ENCODE results near the gene RNF166.
A peak's percentile ranks its signal among the peaks of the same experiment; 100 is the strongest.

Gene RNF166

DNA sequence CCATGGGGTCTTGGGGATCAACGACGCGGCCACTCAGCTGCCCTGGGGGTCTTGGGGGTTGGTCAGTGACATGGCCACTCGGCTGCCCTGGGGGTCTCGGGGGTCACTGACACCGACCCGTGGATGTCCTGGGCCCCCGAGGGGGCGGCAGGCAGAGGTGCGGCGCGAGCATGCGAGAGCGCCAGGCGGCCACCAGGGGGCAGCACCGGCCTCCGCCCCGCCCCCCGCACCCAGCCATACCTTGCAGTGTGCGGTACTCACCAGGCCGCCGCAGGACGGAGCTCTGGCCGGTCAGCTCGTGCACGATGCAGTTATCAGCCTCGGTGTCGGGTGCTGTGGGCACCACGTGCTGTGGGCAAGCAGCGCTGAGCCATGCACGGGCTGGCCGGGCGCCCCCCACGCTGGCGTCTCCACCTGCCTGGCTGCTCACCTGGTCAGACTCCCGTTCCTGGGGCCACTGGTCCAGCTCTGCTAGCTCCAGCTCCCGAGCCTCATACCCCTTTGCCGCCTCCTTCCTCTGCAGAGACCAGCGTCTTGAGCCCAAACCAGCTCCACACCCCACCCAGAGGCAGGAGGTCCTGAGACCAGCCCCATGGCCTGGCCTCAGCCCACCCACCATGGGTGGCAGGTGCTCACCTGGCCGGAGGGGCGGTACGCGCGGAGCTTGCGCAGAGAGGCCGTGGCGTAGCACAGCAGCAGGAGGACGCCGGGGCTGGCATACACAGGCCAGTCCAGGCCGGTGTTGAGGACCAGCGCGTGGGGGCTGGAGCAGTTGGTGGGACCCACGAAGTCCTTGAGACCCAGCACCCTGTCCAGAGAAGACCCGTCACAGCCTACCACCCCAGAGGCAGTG is 31.3 kb upstream of the RNF166 start:
- Histone ChIP-seq H3K9me3 (ENCODE audit: control insufficient read depth, low read length) (no peaks in the 10 kb centered on the region), H3K27me3 (replicated peaks; ENCODE audit: control insufficient read depth, insufficient read depth, low read length) (no peaks in the 10 kb centered on the region), H3K36me3 (ENCODE audit: control insufficient read depth, insufficient read depth, low read length, severe bottlenecking) (peaks cover 93% of the 10 kb centered on the region), H3K9ac (ENCODE audit: low read length) (no peak overlapping the region), H3K4me1 (ENCODE audit: control insufficient read depth, insufficient read depth, low read length) (no peaks in the 10 kb centered on the region), H3K4me3 (ENCODE audit: low read length) (no peak overlapping the region)
- DNase-seq (ENCODE audit: low read depth): peak; percentile 77

DNA sequence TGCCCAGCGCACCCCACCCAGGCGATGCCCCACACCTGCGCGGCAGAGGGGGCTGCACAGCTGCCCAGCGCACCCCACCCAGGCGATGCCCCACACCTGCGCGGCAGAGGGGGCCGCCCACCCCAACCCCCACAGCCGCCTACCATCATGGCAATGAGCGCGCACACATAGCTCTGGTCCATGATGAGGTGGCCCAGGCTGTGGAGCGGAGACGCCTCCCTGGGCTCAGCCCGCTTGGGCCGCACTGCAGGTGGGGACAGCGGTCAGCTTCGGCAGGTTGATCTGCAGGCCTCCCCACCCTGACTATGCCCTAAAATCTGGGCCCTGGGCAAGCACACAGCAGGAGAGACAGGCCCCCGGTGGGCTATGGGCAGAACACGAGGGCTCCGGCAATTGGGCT is 30.3 kb upstream of the RNF166 start:
- H3K36me3 ChIP-seq (ENCODE audit: control insufficient read depth, insufficient read depth, low read length, severe bottlenecking): peaks cover 93% of the 10 kb centered on the region
- H3K4me3 ChIP-seq (ENCODE audit: low read length): no peak overlapping the region
- no peaks in the 10 kb centered on the region for H3K4me1 ChIP-seq (ENCODE audit: control insufficient read depth, insufficient read depth, low read length)
- H3K9ac ChIP-seq (ENCODE audit: low read length): no peak overlapping the region
- H3K9me3 ChIP-seq (ENCODE audit: control insufficient read depth, low read length): no peaks in the 10 kb centered on the region
- no peak for DNase-seq (ENCODE audit: low read depth)
- no peaks in the 10 kb centered on the region for H3K27me3 ChIP-seq (replicated peaks; ENCODE audit: control insufficient read depth, insufficient read depth, low read length)

- Histone ChIP-seq H3K4me3 (ENCODE audit: low read length) (no peak overlapping the region), H3K27me3 (replicated peaks; ENCODE audit: control insufficient read depth, insufficient read depth, low read length) (no peaks in the 10 kb centered on the region), H3K4me1 (ENCODE audit: control insufficient read depth, insufficient read depth, low read length) (no peaks in the 10 kb centered on the region), H3K36me3 (ENCODE audit: control insufficient read depth, insufficient read depth, low read length, severe bottlenecking) (peaks cover 93% of the 10 kb centered on the region), H3K9ac (ENCODE audit: low read length) (no peak overlapping the region), H3K9me3 (ENCODE audit: control insufficient read depth, low read length) (no peaks in the 10 kb centered on the region)
- no peak for DNase-seq (ENCODE audit: low read depth)
Measured at GRCh38 chr16:88736088-88736487, 29.9 kb upstream of the RNF166 start.

DNA sequence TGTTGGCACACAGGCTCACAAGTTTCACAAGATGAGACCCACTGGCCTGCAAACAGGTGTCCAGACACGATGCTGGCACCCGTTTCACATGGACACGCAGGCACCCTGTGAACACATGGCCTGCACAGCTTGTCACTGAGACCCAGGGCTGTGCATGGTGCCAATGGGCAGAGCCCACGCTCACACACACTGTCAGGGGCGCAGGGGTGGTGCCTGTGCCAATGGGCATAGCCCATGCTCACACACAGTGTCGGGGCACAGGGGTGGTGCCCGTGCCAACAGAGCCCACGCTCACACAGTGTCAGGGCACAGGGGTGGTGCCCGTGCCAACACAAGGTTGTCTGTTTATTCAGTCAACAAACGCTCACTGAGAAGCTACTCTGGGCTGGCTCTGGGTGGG is 29.4 kb upstream of the RNF166 start:
- peaks cover 93% of the 10 kb centered on the region for H3K36me3 ChIP-seq (ENCODE audit: control insufficient read depth, insufficient read depth, low read length, severe bottlenecking)
- no peaks in the 10 kb centered on the region for H3K27me3 ChIP-seq (replicated peaks; ENCODE audit: control insufficient read depth, insufficient read depth, low read length)
- no peaks in the 10 kb centered on the region for H3K4me1 ChIP-seq (ENCODE audit: control insufficient read depth, insufficient read depth, low read length)
- no peak overlapping the region for H3K9ac ChIP-seq (ENCODE audit: low read length)
- no peak for DNase-seq (ENCODE audit: low read depth)
- no peaks in the 10 kb centered on the region for H3K9me3 ChIP-seq (ENCODE audit: control insufficient read depth, low read length)
- H3K4me3 ChIP-seq (ENCODE audit: low read length): no peak overlapping the region

DNA sequence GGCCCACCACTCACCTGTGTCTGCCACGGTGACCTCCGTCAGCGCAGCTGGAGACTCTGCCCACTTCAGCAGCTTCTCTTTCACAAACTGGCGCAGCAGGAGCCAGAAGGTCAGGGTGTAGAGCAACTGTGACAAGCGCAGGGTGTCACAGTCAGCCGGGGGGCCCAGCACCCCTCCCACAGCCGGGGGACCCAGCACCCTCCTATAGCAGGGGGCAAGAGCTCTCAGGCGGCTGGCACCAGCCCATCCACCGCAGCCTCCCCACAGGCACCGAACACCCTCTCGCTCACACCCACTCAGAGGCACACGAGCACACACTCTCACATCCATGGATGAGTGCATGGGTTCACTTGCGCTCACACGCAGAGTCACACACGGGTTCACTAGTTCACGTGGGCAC is 28.9 kb upstream of the RNF166 start:
- Histone ChIP-seq H3K9me3 (ENCODE audit: control insufficient read depth, low read length) (no peaks in the 10 kb centered on the region), H3K36me3 (ENCODE audit: control insufficient read depth, insufficient read depth, low read length, severe bottlenecking) (peaks cover 91% of the 10 kb centered on the region), H3K27me3 (replicated peaks; ENCODE audit: control insufficient read depth, insufficient read depth, low read length) (no peaks in the 10 kb centered on the region), H3K4me1 (ENCODE audit: control insufficient read depth, insufficient read depth, low read length) (no peaks in the 10 kb centered on the region), H3K4me3 (ENCODE audit: low read length) (no peak overlapping the region), H3K9ac (ENCODE audit: low read length) (no peak overlapping the region)
- DNase-seq (ENCODE audit: low read depth): no peak

DNA sequence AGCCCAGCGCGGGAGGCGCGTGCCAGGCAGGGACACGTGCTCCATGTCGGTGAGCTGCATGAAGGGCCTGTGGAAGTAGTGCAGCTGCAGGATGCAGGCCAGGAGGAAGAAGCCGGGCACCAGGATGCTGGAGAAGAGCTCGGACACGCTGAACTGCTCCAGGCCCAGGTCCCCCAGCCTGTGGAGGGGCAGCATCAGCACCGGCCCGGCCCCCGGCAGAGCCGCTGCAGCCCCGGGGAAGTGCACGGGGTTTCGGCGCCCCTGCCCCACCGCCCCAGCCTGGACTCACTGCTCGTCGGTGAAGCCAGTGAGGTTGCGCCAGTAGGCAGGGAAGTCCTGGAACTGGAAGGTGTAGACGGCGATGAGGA is 28.1 kb upstream of the RNF166 start:
- Histone ChIP-seq H3K9ac (ENCODE audit: low read length) (no peak overlapping the region), H3K4me3 (ENCODE audit: low read length) (no peak overlapping the region), H3K27me3 (replicated peaks; ENCODE audit: control insufficient read depth, insufficient read depth, low read length) (no peaks in the 10 kb centered on the region), H3K36me3 (ENCODE audit: control insufficient read depth, insufficient read depth, low read length, severe bottlenecking) (peaks cover 88% of the 10 kb centered on the region), H3K9me3 (ENCODE audit: control insufficient read depth, low read length) (no peaks in the 10 kb centered on the region), H3K4me1 (ENCODE audit: control insufficient read depth, insufficient read depth, low read length) (no peaks in the 10 kb centered on the region)
- DNase-seq (ENCODE audit: low read depth): no peak

DNA sequence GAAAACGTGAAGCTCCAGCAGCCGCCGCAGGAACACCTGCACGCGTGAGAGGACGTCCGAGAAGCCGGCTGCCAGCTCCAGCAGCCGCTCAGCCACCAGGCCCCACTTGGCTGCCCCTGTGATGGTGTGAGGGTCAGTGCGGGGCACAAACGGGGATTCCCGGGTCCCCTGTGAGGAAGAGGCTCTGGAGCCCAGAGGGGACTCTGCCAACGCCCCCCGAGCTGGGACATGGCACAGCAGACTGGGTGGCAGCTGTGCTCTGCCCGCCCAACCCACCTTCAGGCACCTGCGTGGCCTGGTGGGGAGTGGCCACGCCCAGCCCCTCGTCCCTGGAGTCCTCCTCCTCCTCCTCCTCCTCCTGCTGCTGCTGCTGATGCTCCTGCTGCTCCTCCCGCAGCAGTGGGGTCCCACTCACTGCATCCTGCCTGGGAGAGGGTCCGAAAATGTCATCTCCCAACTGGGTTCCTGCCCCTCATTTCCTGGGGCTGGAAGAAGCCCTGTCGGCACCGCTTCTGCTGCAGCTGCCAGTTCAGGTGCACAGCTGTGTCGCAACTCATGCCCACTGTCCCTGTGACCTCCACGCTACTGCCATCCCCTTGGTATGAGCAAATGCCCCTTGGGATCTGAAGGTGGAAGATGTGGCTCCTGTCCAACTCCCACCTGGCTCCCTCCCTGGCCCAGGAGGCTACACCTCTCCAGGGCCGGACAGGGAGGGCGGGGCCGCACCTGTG is 27.6 kb upstream of the RNF166 start:
- H3K36me3 ChIP-seq (ENCODE audit: control insufficient read depth, insufficient read depth, low read length, severe bottlenecking): peaks cover 84% of the 10 kb centered on the region
- H3K27me3 ChIP-seq (replicated peaks; ENCODE audit: control insufficient read depth, insufficient read depth, low read length): no peaks in the 10 kb centered on the region
- H3K4me3 ChIP-seq (ENCODE audit: low read length): no peak overlapping the region
- no peak for DNase-seq (ENCODE audit: low read depth)
- no peaks in the 10 kb centered on the region for H3K9me3 ChIP-seq (ENCODE audit: control insufficient read depth, low read length)
- no peak overlapping the region for H3K9ac ChIP-seq (ENCODE audit: low read length)
- no peaks in the 10 kb centered on the region for H3K4me1 ChIP-seq (ENCODE audit: control insufficient read depth, insufficient read depth, low read length)

DNA sequence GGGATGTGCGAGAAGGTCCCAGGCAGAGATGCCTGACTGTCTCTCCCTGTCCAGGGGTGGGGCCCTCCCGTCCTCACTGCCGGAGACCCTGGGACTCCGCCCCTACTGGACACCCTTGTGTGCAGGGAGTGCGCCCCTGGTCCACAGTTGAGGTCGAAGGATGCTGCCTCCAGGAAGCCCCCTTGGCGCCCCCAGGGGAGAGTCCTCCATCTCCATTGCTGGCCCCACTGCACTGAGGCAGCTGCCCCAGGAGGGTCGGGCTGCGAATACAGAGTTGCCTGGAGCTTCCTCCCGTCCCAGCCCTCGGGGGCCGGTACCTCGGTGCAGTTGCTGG is 26.7 kb upstream of the RNF166 start:
- Histone ChIP-seq H3K36me3 (ENCODE audit: control insufficient read depth, insufficient read depth, low read length, severe bottlenecking) (peaks cover 77% of the 10 kb centered on the region), H3K9ac (ENCODE audit: low read length) (no peak overlapping the region), H3K4me1 (ENCODE audit: control insufficient read depth, insufficient read depth, low read length) (no peaks in the 10 kb centered on the region), H3K4me3 (ENCODE audit: low read length) (no peak overlapping the region), H3K9me3 (ENCODE audit: control insufficient read depth, low read length) (no peaks in the 10 kb centered on the region), H3K27me3 (replicated peaks; ENCODE audit: control insufficient read depth, insufficient read depth, low read length) (no peaks in the 10 kb centered on the region)
- no peak for DNase-seq (ENCODE audit: low read depth)

- Histone ChIP-seq H3K4me1 (ENCODE audit: control insufficient read depth, insufficient read depth, low read length) (no peaks in the 10 kb centered on the region), H3K36me3 (ENCODE audit: control insufficient read depth, insufficient read depth, low read length, severe bottlenecking) (peaks cover 77% of the 10 kb centered on the region), H3K27me3 (replicated peaks; ENCODE audit: control insufficient read depth, insufficient read depth, low read length) (no peaks in the 10 kb centered on the region), H3K9me3 (ENCODE audit: control insufficient read depth, low read length) (no peaks in the 10 kb centered on the region), H3K9ac (ENCODE audit: low read length) (no peak overlapping the region), H3K4me3 (ENCODE audit: low read length) (no peak overlapping the region)
- no peak for DNase-seq (ENCODE audit: low read depth)
Measured at GRCh38 chr16:88732172-88732960, 26.2 kb upstream of the RNF166 start.

DNA sequence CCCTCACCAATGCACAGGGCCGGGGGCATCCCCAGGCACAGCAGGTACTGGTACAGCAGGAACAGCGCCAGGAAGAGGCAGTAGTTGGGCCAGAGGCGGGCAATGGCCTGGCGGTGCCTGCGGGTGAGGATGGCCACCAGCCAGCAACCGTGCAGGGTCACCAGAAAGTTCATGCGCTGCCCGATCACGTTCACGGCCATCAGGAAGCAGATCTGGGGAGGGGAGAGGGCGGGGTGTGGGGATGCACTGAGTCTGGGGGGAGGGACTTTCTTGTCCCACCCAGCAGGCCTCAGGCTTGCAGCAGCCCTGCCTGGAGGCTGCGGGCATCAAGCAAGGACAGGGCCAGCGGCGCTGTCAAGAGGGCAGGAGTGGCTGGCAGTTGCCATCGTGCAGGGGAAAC is 25.5 kb upstream of the RNF166 start:
- H3K9ac ChIP-seq (ENCODE audit: low read length): no peak overlapping the region
- no peak for DNase-seq (ENCODE audit: low read depth)
- H3K36me3 ChIP-seq (ENCODE audit: control insufficient read depth, insufficient read depth, low read length, severe bottlenecking): peaks cover 79% of the 10 kb centered on the region
- H3K9me3 ChIP-seq (ENCODE audit: control insufficient read depth, low read length): no peaks in the 10 kb centered on the region
- no peaks in the 10 kb centered on the region for H3K4me1 ChIP-seq (ENCODE audit: control insufficient read depth, insufficient read depth, low read length)
- no peak overlapping the region for H3K4me3 ChIP-seq (ENCODE audit: low read length)
- no peaks in the 10 kb centered on the region for H3K27me3 ChIP-seq (replicated peaks; ENCODE audit: control insufficient read depth, insufficient read depth, low read length)
